HepG2 (cell line): ENCODE data around the gene KLF15. TPM values are rescaled to one million over a fixed set of nuclear protein-coding genes. Genes with fewer than 3 reads are reported as not detected.

Source experiments
- ARNT ChIP-seq: fragments of 450-650 bp; IDR thresholded peaks from 2 replicates; pipeline ENCODE4 v1.6.1; 2017
- CSRNP2 ChIP-seq: sonication (generic); formaldehyde crosslinking; conservative IDR thresholded peaks from 2 replicates; pipeline ENCODE4 v1.8.0; 2022; ENCODE audit warnings: low read depth, missing genetic modification reagents
- E2F2 ChIP-seq: sonication (generic); formaldehyde crosslinking; IDR thresholded peaks from 2 replicates; pipeline ENCODE4 v1.4.0; 2020; ENCODE audit warnings: missing genetic modification reagents, borderline replicate concordance
- HINFP ChIP-seq: sonication (generic); formaldehyde crosslinking; IDR thresholded peaks from 2 replicates; pipeline ENCODE4 v1.4.0; 2020; ENCODE audit warnings: low read depth, mild to moderate bottlenecking, missing genetic modification reagents
- KDM5B ChIP-seq: sonication (generic); formaldehyde crosslinking; IDR thresholded peaks from 2 replicates; pipeline ENCODE4 v1.4.0; 2020; ENCODE audit warnings: missing genetic modification reagents, mild to moderate bottlenecking, borderline replicate concordance
- PRDM15 ChIP-seq: sonication (generic); formaldehyde crosslinking; IDR thresholded peaks from 2 replicates; pipeline ENCODE4 v1.4.0; 2020; ENCODE audit warnings: missing genetic modification reagents
- RAD51 ChIP-seq: fragments of 450-650 bp; IDR thresholded peaks from 2 replicates; pipeline ENCODE4 v1.6.1; 2016; ENCODE audit warnings: borderline replicate concordance
- U2AF1 ChIP-seq: fragments of 200-400 bp; formaldehyde crosslinking; optimal IDR thresholded peaks from 2 replicates; pipeline ENCODE3; 2017; ENCODE audit warnings: mild to moderate bottlenecking, low read depth, low read length
- ZBTB38 ChIP-seq: sonication (generic); formaldehyde crosslinking; IDR thresholded peaks from 2 replicates; pipeline ENCODE4 v1.5.1; 2020; ENCODE audit warnings: mild to moderate bottlenecking, missing genetic modification reagents
- ZNF142 ChIP-seq: sonication (generic); formaldehyde crosslinking; IDR thresholded peaks from 2 replicates; pipeline ENCODE4 v1.4.0; 2020; ENCODE audit warnings: missing genetic modification reagents
- ZNF275 ChIP-seq: sonication (generic); formaldehyde crosslinking; IDR thresholded peaks from 2 replicates; pipeline ENCODE4 v1.8.0; 2022; ENCODE audit warnings: missing genetic modification reagents, mild to moderate bottlenecking, inconsistent platforms, borderline replicate concordance
- ZNF839 ChIP-seq: sonication (generic); formaldehyde crosslinking; IDR thresholded peaks from 2 replicates; pipeline ENCODE4 v1.4.0; 2020; ENCODE audit warnings: missing genetic modification reagents, mild to moderate bottlenecking, borderline replicate concordance
- polyA plus RNA-seq, 8 experiments: library from polyadenylated mRNA; depleted of rRNA in 3 of 8; stranded (reverse) in 7 of 8; unstranded in 1 of 8; fragments of >200 nt; fragmentation: Illumina TruSeq in 4 of 8; extraction: Trizol in 4 of 8; gene quantifications; 2 replicates each; pipeline versions ENCODE4 v1.2.1 to v1.2.3, GENCODE V29; 2011 to 2016; ENCODE audit warnings: low read depth in 4 of 8, missing spikeins in 1 of 8, mixed read lengths in 1 of 8; ENCODE audit not compliant: insufficient read depth in 1 of 8
- total RNA-seq, 5 experiments: library from RNA; depleted of rRNA; stranded (reverse); fragments of >200 nt; fragmentation: Illumina TruSeq; extraction: Trizol; gene quantifications; 2 replicates each; pipeline ENCODE4 v1.2.3, GENCODE V29; 2016; ENCODE audit warnings: low read depth in 1 of 5

Gene KLF15
- total and polyA plus RNA-seq, 2 of the 13 experiments (the other 11 are each of a cell fraction or from before 2014, with no cell fraction given) = 7.1 to 7.8 TPM

GRCh38 chr3:126340943-126341754 is 16.1 kb downstream of the KLF15 start (continued):
- TF ChIP-seq ARNT (no peak), U2AF1 (no peak), E2F2 (CRISPR knock-in tag) (no peak), RAD51 (no peak), ZNF275 (CRISPR knock-in tag) (no peak), PRDM15 (no peak), HINFP (CRISPR knock-in tag) (peak; percentile 54; the same call in 1 of the 2 replicates), ZBTB38 (peak; percentile 55; the same call in 1 of the 2 replicates), ZNF142 (CRISPR knock-in tag) (no peak), KDM5B (CRISPR knock-in tag) (peak; percentile 55; the same call in 1 of the 2 replicates), CSRNP2 (CRISPR knock-in tag) (no peak), ZNF839 (CRISPR knock-in tag) (no peak)
